Suppressor macrophage (primary cell): ENCODE results near the gene OR2AG2.
A peak's percentile ranks its signal among the peaks of the same experiment; 100 is the strongest.
"Not testable (repeated sequence)": the region's sequence is repeated elsewhere in the genome, so short reads cannot be mapped to it uniquely, and the experiment has no call there.

ENCODE experiments used
- DNase-seq, 4 experiments: peaks; one replicate each; pipeline ENCODE4 v3.0.0-alpha.2; 2020 to 2022
- total RNA-seq, 17 experiments: gene quantifications; one replicate each; lab custom pipeline; 2026; ENCODE audit warnings: mixed read lengths in 6 of 17, inconsistent platforms in 3 of 17; lab: John Stamatoyannopoulos, UW

Gene OR2AG2, protein sequence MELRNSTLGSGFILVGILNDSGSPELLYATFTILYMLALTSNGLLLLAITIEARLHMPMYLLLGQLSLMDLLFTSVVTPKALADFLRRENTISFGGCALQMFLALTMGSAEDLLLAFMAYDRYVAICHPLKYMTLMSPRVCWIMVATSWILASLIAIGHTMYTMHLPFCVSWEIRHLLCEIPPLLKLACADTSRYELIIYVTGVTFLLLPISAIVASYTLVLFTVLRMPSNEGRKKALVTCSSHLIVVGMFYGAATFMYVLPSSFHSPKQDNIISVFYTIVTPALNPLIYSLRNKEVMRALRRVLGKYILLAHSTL
- total RNA-seq, result 0 to 1.9 (median 0.05) reads per million in 17 experiments

DNA sequence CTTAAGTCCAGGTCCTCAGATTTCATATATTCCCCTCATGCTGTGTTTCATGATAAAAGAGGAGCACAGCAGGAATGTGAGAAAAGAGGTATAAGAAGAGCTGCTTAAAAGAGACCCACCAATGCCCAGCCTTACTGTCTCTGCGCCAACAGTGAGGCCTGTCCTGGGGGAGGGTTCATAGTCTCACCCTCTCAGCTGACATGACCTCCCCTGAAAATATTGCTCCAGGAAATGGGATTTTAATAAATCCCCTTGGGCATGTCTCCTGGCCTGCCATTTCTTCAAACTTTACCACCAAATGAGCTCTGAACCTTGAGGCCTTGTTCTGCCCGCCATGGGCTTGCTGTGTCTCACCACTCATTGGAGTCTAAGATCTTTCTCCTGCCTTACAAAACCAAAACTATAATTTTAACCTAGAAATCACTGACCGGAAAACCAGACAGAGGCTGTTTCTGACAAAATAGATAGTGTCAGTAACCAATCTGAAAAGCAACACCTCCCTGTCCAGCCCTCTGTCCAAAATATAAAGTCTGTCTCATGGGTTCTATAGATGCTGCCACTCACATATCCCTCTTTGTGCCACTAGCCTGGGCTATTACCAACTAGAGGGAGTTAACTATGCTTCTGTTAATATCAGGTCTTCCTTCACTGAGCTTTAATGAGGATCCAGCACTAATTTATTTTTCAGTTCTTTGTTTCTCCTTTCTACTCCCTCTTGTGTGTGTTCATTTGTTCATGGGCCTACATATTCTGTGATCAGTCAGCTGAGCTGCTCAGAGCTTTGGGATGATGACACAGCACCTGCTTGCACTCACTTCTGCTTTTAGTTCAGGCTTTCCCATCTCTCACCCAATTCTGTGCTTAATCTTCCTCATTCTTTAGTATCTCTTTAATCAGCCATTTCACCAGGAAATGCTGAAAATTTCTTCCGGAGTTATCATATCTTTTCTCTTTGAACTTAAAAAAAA lies at the start of gene OR2AG2:
Gene OR2AG2 (minus strand): TSS at position 51 of the 968 bp plus-strand sequence. CDS start 3,019 bp downstream, outside the sequence.
- DNase-seq, result peak; percentile 79 to 94 (median 88)

DNA sequence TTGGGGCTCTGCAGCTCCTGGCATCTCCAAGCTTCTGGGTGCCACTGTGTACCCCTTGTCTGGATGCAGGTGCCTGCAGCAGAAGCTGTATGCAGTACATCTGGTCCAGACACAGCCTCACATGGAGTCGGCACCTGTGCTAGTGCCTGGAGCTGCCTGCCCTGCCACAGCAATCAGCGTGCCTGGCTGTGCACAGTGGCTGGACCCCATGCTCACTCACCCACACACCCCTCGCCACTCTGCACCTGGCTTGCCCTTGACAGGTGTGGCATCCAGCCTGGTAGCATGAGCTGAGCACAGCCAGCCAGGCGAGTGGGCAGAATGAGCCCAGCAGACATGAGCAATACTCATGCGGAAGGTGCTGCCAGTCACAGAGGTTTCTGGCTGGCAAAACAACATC lies 47.2 kb upstream of the OR2AG2 start:
- no peak for DNase-seq

DNA sequence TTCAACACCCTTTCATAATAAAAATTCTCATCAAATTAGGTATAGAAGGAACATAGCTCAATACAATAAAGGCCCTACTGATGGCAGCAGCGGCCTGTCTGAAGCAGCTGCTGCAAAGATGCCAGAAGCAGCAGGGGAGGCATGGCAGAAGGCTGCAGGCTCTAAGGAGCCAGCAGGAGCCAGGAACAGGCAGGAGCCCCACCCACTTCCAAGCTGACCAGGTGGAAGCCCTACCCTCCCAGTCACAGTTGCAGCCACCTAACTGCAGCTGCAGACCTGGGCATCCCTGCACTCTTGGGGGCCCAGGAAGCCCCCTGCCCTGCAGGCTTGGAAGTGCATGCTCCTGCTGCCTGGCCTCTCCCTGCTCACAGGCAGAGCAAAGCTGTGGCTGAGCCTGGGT lies 45.9 kb upstream of the OR2AG2 start:
- no peak for DNase-seq

DNA sequence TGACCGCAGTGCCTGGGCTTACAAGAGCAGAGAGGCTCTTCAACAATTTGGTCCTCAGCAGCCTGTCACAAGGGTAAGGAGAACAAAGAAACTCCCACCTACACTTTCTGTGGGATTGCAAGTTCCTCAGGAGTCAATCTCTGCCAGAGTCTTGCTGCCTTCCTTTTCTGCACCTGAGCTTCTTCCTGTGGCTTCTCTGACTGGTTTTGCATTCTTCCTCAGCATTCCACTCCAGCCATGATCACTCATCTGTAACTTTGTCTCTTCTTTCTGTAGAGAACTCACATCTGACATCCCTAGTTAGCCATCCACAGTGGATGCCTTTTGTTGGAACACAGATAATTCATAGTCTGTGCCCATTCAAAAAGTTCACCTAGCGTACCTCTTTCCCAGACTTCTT lies 41.9 kb upstream of the OR2AG2 start:
- peak in 1 of 4 experiments; percentile 14 for DNase-seq

DNA sequence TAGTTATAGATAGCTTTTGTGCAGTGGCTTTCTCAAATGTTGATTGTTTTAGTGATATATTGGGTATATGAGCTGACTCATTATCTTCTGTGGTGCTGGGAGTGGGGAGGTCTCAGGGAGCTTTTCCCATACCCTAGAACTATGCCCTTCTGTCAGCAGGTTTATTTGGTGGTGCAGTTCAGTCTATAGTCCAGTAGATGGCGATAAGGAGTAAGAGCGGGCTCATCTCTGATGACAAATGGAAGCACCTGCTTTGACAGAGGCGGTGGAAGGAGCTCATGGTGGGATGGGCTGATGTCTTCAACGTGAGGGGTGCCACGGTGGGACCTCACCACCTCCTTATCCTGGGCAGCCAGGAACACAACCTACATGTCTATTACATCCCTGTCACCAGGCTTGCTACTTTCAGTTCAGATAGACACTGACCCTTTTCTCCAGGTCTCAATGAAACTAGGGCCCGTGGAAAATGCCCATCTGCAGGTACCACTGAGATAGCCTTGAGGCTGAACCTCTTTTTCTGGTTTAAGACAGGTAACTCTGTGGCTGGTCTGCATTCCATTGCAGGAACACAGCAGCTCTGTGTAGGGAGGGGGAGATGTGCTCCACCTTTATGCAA lies 40.7 kb upstream of the OR2AG2 start:
- DNase-seq, result peak; percentile 44 to 64 (median 56)

DNA sequence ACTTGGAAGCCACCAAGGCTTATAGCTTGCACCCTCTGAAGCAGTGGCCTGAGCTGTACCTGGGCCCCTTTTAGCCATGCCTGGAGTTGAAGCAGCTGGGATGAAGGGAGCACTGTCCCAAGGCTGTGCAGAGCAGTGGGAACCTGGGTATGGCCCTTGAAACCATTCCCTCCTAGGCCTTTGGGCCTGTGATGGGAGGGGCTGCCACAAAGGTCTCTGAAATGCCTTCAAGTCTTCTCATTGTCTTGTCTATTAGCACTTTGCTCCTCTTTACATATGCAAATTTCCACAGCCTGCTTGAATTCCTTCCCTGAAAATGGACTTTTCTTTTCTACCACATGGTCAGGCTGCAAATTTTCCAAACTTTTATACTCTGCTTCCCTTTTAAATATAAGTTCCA lies 29.3 kb upstream of the OR2AG2 start:
- not testable (repeated sequence) for DNase-seq

DNA sequence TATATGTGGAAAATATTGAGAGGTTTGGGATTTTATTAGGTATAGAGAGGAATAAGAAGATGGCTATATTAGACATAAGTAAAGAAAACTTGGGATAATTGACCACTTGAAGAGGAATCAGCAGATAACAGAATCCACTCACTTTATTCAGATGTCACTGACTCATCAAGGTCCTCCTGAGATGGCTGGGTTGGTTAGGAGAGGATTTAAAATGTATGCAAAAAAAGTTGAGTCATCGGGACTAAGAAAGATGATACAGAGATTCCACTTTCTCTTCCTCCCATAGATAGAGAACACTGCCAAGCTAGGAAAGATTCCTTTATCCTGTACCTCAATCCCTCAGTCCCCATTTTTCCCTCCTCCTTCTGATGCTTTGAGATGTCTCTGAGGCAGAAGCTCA lies 27.6 kb upstream of the OR2AG2 start, which contains the start of gene OR6A2:
Gene OR6A2 (minus strand): TSS at position 288 of the 400 bp plus-strand sequence. CDS start 3,981 bp downstream, outside the sequence.
- peak in 1 of 4 experiments; percentile 5 for DNase-seq

DNA sequence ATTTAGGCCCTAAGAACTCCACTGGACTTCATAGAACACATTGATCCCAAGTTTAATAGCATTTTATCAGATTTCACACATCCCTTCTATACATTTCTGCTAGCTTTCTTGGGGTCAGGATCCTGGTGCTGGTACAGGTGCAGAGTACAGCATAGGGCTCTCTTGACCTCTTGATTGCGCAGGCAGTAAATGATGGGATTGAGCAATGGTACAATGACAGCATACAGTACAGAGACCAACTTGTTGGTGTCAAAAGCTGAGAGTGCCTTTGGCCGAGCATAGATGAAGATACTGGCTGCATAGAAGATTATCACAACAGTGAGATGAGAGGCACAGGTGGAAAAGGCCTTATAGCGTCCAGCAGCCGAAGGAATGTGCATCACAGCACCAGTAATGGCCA lies 22.9 kb upstream of the OR2AG2 start:
- DNase-seq, result no peak

DNA sequence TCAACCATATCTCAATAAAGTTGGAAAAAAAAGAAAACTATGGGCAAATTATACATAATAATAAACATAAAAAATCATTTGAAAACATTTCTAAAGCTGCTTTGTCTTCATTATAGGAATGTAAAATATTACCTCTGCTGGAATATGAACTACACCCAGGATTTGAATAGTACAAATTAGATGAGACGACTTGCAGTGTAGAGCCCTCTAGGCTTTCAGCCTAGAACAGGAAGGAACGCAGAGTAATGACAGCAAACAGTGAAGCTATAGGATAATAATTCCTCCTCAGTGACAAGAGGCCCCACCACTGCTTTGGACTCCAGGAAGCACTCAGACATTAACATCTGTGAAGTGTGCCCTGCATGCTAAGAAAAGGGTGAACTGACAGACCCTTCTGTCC lies 18.8 kb upstream of the OR2AG2 start:
- DNase-seq, result no peak

DNA sequence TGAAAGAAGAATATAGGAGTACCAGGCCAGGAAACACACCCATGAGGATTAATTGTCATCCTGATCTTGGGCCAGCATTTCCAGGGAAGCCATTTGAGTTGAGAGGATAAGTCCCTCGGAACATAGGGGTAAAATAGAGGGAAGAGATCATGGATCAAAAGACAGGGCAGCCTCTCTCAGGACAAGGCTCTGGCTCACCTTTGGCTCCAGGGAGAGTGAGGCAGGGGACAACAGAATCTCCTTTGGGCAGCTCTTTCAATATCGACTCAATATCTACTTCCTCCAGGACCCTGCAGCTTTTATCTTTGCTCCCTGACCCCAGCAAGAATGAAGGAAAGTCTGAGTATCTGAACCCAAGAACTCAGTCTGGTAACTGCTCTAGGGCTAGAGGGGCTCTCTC lies 10.9 kb upstream of the OR2AG2 start, which contains the start of gene OR2AG1:
Gene OR2AG1 (plus strand): TSS at position 301 of the 400 bp plus-strand sequence. CDS start 2,018 bp downstream, outside the sequence.
- no peak for DNase-seq

DNA sequence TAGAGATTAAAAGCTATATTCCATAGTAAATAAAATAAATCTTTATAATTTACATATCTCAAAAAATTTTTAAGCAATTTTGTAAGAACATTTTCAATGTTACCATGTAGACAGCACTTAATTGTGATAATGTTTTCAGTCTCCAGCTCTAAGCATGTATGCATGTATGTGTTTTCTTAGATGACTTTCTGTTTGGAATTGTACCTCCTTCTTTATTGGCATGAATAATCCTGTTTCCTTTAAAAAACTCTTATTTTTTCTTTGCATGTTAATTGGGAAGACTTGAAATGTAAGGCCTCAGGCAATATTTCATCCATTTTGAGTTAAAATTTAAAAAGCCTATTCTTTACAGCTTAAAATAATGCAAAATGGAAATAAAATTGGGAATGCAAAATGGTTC lies 9.1 kb upstream of the OR2AG2 start:
- no peak for DNase-seq

DNA sequence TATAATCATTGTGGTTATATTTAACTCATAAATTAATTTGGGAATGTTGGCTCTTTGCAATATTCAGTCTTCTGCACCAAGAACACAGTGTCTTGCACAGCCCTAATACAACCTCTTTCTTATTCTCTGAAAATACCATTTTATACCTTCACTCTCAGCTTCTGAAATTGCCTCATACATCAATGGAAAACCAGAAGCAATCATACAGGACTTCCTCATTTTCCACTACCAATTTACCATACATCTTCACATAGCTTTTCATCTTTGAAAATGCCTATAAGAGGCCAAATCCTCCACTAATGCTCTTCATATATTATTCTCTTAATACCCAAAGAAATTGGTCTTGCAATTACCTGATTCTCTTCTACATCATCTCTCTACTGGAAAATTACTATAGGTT lies 6.7 kb upstream of the OR2AG2 start:
- DNase-seq, result peak in 2 of 4 experiments; percentile 24 to 36

DNA sequence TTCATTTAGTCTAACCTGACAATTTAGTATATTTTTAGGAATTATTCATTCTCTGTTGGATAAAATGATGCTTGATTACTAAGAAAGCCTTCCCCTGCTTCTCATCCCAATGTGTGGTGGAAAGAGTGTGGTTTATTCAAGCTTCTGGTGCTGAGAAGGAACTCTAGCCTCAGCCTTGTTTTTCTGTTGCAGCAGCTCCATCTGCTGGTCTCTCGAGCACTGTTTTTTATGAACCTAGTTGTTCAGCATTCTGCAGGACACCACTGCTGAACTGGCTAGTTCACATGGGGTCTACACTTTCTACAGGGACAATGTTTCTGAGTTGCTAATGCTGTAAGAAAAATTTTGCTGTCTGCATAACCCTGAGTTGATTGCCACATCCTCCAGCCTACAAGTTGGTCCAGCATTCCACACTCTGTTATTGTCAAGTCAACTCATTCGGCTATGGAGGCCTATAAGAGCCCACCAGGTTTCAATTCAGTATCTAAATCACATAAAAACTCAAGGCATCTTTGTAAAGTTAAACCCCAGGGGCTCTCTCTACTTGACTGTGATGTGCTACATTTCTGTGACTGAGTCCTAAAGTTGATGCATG lies 14.3 kb downstream of the OR2AG2 start:
- peak; percentile 76 to 83 (median 79) for DNase-seq

DNA sequence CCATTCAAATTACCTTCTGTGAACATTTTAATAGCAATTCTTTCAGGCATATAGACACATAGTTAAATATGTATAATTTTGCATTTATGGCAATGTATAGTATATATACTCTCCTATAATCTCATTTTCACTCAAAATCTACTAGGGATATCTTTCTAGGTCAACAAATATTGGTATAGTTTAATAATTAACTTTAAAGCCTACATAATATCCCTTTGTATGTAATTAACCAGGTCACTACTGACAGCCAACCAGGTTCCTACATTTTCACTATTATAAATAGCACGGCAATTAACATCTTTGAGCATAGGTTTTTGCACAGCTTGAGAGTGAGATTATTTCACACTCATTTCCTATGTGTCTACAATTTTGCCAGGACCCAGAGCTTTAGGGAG lies 15.8 kb downstream of the OR2AG2 start:
- no peak for DNase-seq

DNA sequence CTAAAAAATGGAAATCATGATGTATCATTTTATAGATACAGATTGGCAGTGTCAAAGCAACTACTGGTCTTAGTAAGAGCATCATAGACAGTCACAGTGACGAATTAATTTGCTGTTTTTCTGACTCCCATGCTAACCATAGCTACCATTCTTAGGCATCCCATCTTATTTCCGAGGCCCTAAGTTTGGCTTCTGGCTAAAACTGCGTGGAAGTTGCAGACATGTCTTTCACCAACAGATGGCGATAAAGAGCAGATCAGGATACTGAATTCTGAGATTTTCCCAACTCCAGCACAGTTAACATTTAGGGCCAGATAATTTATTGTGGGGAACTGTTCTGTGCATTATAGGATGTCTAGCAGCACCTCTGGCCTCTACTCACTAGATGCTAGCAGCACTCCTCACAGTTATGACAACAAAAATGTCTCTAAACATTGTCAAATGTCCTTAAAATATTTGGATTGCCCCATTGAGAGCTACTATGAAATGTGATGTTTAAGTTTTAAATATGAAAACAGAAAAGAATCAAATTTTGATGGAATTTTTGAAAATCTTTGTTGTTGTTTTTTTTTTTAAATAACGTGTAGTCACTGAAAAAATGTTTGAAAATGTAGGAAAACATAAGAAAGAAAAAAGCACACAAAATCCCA lies 16.3 kb downstream of the OR2AG2 start:
- peak; percentile 57 to 75 (median 64) for DNase-seq

DNA sequence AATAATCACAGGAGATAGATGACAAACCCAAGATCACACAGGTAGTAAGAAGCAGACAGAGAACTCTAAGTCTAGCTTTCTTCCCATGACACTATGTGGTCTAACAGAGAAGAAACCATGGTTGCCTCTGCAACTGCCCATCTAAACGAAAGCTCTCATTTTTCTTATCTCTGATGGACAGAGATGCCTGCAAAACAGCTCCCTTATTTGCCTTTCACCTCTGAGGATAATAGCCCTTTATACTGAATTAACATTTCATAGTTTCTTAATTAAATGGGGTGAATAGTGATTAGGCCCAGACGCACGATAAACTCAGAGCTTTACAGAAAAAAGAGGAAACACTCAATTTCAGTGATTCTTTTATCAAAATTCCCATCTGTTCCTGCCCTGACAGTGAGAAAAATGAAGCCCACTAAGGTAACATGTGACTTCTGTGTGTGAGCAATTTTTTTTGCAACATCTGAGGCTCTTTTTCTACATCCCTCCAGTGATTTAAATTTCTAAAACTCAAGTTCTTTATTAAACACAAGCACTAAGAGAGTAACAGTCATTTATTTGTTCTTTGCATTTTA lies 24.6 kb downstream of the OR2AG2 start:
- peak in 2 of 4 experiments; percentile 6 to 27 for DNase-seq

DNA sequence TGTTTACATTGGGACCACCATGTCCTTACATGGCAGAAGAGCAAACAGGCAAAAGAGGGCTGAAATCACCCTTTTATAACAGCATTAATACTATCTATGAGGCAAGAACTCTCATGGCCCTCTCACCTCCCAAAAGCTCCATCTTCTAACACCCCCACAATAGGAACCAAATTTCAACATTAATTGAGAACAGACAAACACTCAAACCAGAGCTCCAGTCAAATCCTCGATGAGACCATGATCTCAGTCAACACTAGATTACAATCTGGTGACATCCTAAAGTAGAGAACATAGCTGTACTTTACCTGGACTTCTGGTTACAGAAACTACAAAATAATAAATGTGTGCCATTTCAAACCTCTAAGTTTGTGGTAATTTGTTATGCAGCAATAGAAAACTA lies 25.1 kb downstream of the OR2AG2 start:
- DNase-seq, result peak in 1 of 4 experiments; percentile 32

DNA sequence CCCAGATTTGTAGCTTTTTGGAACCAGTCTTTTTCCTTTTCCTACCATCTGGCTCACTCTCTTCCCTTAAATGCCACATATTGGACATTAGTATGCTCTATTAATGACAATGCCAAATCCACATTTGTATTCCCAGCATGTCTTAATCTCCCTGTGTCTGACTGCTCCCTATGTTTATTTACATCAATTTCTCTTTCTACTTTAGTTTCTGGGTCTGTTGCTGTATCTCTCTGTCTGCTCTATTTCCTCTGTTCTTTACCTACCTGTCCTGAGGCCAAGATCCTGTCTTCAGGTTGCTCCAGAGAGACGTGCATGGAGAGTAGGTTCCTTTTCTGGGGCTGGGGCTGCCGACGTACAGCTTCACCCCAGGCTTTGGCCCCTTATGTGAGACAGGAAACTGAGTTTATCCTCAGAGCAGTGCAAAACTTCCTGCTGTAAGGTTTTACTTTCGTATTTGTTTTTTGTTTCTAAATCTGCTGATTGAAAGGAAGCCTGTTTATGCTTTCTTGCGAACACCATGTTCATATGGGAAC lies 25.6 kb downstream of the OR2AG2 start:
- peak in 2 of 4 experiments; percentile 35 to 57 for DNase-seq

DNA sequence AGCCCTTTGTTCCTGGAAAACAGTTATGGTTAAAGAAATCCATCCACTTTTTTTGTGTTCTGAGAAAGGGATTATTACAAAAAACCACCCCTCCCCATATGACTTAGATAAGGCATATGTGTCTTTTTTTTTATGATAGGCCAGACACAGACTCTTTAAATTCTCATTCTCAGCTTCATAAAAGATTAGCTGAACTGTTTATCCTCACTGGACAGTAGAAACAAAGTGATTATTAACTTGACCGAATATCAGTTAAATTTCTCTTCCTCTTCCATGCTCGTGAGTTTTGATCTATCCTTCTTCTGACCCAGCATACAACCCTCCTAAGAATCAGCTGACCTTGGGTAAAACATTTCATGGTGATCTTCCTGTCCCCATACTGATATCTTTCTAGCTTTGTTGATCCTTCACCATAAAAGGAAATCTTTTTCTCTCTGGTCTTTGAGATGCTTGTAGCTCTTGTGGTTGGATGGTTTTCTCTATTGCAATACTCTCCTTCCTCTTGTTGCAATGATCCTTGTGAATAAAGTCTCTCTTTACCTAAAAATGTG lies 26.2 kb downstream of the OR2AG2 start:
- DNase-seq, result peak in 3 of 4 experiments; percentile 15 to 59 (median 41)

DNA sequence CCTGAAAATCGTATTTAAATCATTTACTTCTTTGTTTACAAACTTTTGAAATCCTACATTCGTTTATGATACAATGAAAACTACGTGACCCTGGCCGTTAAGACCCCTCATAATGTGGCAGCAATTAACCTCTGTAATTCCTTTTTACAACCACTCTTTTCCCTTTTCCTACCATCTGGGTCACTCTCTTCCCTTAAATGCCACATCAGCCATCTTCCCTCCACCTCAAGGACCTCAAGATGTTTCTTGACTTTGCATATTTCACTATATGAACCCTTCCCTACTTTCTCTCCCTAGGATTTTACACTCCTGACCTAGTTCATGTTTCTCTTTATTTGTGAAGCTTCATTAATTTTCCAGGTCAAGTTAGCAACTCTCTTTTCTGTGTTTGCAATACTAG lies 26.8 kb downstream of the OR2AG2 start:
- DNase-seq, result no peak

DNA sequence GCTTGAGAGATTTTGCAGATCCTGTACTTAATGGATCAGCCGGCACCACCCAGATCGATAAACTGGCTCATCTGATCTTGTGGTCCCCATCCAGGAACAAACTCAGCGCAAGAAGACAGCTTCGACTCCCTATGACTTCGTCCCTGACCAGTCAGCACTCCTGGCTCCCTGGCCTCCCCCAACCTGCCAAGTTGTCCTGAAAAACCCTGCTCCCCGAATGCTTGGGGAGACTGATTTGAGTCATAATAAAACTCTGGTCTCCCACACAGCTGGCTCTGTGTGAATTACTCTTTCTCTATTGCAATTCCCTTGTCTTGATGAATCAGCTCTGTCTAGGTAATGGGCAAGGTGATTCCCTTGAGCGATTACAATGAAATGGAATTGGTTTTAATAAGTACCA lies 29.5 kb downstream of the OR2AG2 start:
- DNase-seq, result no peak
